ENCODE data around the gene MLEC. TPM values are rescaled to one million over a fixed set of nuclear protein-coding genes. Genes with fewer than 3 reads are reported as not detected.

MLEC gene
- total and polyA plus RNA-seq, 2 of the 13 experiments (the other 11 are each of a cell fraction or from before 2014, with no cell fraction given) = 49.8 to 156 TPM

- TF ChIP-seq BRF2 (CRISPR knock-in tag; IDR thresholded peaks at IDR 0.05) (no peak), ZNF451 (CRISPR knock-in tag; IDR thresholded peaks at IDR 0.05) (no peak), NFE2L1 (CRISPR knock-in tag; IDR thresholded peaks at IDR 0.05; ENCODE audit: borderline replicate concordance) (no peak), ARID4A (CRISPR knock-in tag; IDR thresholded peaks at IDR 0.05; ENCODE audit: borderline replicate concordance) (no peak; the same call in 1 of the 2 replicates), KDM4B (CRISPR knock-in tag; IDR thresholded peaks at IDR 0.05) (0 out of 2 replicates have a peak, but pooled peaks have one; percentile 2), ZNF3 (CRISPR knock-in tag; IDR thresholded peaks at IDR 0.05) (no peak), EEA1 (CRISPR knock-in tag; IDR thresholded peaks at IDR 0.05; ENCODE audit: borderline replicate concordance) (no peak), BHLHE40 (IDR thresholded peaks at IDR 0.05; ENCODE audit: low read length) (peak; percentile 67; the same call in 1 of the 2 replicates), ZNF460 (CRISPR knock-in tag; IDR thresholded peaks at IDR 0.05; ENCODE audit: borderline replicate concordance) (no peak), TAF1 (CRISPR knock-in tag; IDR thresholded peaks at IDR 0.05) (peak; percentile 60; the same call in 1 of the 2 replicates), ZSCAN20 (CRISPR knock-in tag; IDR thresholded peaks at IDR 0.05; ENCODE audit: borderline replicate concordance) (no peak), TCF7 (IDR thresholded peaks at IDR 0.05; ENCODE audit: low read depth) (no peak), ZNF709 (CRISPR knock-in tag; IDR thresholded peaks at IDR 0.05) (no peak), DNMT3B (CRISPR knock-in tag; conservative IDR thresholded peaks at IDR 0.05) (no peak), HMG20B (CRISPR knock-in tag; conservative IDR thresholded peaks at IDR 0.05) (no peak)
- TF ChIP-seq, protein P1, sequence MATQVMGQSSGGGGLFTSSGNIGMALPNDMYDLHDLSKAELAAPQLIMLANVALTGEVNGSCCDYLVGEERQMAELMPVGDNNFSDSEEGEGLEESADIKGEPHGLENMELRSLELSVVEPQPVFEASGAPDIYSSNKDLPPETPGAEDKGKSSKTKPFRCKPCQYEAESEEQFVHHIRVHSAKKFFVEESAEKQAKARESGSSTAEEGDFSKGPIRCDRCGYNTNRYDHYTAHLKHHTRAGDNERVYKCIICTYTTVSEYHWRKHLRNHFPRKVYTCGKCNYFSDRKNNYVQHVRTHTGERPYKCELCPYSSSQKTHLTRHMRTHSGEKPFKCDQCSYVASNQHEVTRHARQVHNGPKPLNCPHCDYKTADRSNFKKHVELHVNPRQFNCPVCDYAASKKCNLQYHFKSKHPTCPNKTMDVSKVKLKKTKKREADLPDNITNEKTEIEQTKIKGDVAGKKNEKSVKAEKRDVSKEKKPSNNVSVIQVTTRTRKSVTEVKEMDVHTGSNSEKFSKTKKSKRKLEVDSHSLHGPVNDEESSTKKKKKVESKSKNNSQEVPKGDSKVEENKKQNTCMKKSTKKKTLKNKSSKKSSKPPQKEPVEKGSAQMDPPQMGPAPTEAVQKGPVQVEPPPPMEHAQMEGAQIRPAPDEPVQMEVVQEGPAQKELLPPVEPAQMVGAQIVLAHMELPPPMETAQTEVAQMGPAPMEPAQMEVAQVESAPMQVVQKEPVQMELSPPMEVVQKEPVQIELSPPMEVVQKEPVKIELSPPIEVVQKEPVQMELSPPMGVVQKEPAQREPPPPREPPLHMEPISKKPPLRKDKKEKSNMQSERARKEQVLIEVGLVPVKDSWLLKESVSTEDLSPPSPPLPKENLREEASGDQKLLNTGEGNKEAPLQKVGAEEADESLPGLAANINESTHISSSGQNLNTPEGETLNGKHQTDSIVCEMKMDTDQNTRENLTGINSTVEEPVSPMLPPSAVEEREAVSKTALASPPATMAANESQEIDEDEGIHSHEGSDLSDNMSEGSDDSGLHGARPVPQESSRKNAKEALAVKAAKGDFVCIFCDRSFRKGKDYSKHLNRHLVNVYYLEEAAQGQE (IDR thresholded peaks at IDR 0.05; ENCODE audit: borderline replicate concordance in 1 of 2, low read depth in 1 of 2, low read length in 2 of 2) = peak in 1 of 2 experiments; percentile 12; a peak in 1 of 4 replicates
- TF ChIP-seq, protein P2, sequence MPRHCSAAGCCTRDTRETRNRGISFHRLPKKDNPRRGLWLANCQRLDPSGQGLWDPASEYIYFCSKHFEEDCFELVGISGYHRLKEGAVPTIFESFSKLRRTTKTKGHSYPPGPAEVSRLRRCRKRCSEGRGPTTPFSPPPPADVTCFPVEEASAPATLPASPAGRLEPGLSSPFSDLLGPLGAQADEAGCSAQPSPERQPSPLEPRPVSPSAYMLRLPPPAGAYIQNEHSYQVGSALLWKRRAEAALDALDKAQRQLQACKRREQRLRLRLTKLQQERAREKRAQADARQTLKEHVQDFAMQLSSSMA (CRISPR knock-in tag; IDR thresholded peaks at IDR 0.05) = no peak
- TF ChIP-seq, protein P3, sequence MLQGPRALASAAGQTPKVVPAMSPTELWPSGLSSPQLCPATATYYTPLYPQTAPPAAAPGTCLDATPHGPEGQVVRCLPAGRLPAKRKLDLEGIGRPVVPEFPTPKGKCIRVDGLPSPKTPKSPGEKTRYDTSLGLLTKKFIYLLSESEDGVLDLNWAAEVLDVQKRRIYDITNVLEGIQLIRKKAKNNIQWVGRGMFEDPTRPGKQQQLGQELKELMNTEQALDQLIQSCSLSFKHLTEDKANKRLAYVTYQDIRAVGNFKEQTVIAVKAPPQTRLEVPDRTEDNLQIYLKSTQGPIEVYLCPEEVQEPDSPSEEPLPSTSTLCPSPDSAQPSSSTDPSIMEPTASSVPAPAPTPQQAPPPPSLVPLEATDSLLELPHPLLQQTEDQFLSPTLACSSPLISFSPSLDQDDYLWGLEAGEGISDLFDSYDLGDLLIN (CRISPR knock-in tag; IDR thresholded peaks at IDR 0.05; ENCODE audit: borderline replicate concordance) = no peak
These were observed 729 bp upstream of the MLEC start (continued) for GRCh38 chr12:120686151-120686689.
